Rectal smooth muscle tissue (tissue), 1 donor: ENCODE measurements around the gene SEC14L6.
"Not testable (repeated sequence)": the region's sequence is repeated elsewhere in the genome, so short reads cannot be mapped to it uniquely, and the experiment has no call there.

Experiments used
- H3K27ac ChIP-seq: one replicate; pipeline ENCODE4 v1.7.0; 2013; ENCODE audit warnings: low read depth, low read length, inconsistent platforms
- H3K27me3 ChIP-seq: one replicate; pipeline ENCODE4 v1.7.0; 2013; ENCODE audit warnings: low read length; ENCODE audit not compliant: control insufficient read depth, insufficient read depth
- H3K36me3 ChIP-seq: one replicate; pipeline ENCODE4 v1.7.0; 2013; ENCODE audit warnings: low read length; ENCODE audit not compliant: control insufficient read depth, insufficient read depth
- H3K4me1 ChIP-seq: one replicate; pipeline ENCODE4 v1.7.0; 2013; ENCODE audit warnings: low read length; ENCODE audit not compliant: control insufficient read depth, insufficient read depth
- H3K4me3 ChIP-seq: one replicate; pipeline ENCODE4 v1.7.0; 2013; ENCODE audit warnings: low read length
- H3K9ac ChIP-seq: one replicate; pipeline ENCODE4 v1.7.0; 2013; ENCODE audit warnings: low read length

The SEC14L6 gene

DNA sequence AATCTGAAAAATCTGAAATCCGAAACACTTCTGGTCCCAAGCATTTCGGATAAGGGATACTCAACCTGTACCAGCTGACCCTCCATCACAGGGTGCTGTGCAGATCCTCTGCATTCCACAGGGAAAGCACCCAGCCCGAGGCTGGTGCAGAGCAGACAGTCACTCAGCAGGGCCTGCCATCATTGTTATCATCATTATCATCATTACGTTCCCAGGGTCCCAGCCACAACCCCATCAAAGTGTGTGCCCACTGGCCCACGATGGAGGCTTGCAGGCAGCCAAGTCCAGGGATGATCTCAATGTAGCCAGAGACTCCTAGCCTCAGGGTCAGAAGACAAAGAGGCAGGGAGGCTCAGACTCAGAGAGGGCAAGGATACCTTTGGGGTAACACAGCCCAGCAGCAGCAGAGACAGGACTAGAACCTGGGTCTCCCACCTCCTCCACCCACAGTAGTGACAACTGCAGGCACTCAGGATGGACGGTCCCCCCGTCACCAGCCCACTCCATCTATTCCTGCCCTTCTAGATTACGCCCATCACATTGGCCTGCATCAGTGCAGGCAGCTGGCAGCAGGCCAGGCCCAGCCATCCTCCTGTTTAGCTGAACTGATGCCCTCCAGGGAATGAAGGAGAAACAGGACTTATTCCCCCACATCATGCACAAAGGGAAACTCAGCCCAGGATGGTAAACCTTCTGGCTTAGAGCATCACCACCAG lies 17.7 kb upstream of the SEC14L6 start:
- no peak overlapping the region for H3K4me3 ChIP-seq
- H3K36me3 ChIP-seq, result no peaks in the 10 kb centered on the region
- H3K4me1 ChIP-seq, result no peaks in the 10 kb centered on the region
- no peak overlapping the region for H3K9ac ChIP-seq
- H3K27me3 ChIP-seq, result no peaks in the 10 kb centered on the region
- H3K27ac ChIP-seq, result no peak overlapping the region

DNA sequence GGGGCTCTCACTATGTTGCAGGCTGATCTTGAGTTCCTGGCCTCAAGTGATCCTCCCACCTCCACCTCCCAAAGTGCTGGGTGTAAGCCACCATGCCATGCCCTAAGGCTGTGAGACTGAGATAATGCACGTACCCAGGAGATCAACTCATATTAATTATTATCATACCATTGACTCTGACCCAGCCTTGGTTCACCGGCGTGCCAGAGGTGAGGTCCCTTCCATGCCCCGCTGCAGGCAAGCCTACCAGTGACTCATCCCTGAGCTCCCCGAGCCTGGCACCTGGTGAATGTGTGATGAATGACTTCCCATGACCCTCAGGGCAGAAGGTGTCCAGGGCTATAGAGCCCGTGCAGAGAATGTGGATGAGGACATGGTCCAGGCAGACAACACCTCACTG lies 15.8 kb upstream of the SEC14L6 start:
- Histone ChIP-seq H3K27me3 (no peaks in the 10 kb centered on the region), H3K9ac (no peak overlapping the region), H3K36me3 (no peaks in the 10 kb centered on the region), H3K4me3 (no peak overlapping the region), H3K27ac (no peak overlapping the region), H3K4me1 (no peaks in the 10 kb centered on the region)

DNA sequence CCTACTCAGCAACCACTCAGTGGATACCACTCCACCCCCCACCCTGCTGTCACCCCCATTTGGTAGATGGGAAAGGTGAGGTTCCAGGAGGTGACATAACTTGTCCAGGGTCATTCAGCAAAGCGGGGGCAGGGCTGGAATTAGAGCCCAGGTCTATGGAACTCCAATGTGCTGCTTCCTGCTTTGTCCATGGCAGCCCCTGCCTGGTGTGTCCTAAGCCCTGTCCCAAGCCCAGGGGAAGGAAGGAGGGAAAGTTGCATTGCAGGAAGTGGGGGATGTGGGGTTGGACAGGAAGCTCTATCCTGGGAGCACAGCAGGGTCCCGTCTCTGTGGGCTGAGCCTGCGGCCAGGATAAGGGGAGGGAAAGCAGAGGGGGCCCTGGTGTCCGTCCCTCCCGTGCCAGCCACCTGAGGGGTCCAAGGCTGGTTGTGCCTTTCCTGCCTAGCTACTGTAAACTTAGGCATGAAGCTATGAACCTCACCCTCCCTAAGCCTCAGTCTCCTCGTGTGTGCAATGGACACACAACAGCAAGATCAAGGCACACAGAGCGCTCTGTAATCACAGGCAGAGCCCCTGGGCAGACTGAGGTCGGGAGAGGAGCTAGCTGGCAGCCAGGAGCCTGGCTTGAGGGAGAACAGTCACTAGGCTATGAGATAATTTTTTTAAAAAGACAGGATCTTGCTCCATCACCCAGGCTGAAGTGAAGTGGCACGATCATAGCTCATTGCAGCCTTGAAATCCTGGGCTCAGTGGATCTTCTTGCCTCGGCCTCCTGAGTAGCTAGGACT lies 15.1 kb upstream of the SEC14L6 start:
- no peak overlapping the region for H3K27ac ChIP-seq
- H3K36me3 ChIP-seq, result no peaks in the 10 kb centered on the region
- no peaks in the 10 kb centered on the region for H3K4me1 ChIP-seq
- no peak overlapping the region for H3K4me3 ChIP-seq
- H3K27me3 ChIP-seq, result no peaks in the 10 kb centered on the region
- H3K9ac ChIP-seq, result no peak overlapping the region

DNA sequence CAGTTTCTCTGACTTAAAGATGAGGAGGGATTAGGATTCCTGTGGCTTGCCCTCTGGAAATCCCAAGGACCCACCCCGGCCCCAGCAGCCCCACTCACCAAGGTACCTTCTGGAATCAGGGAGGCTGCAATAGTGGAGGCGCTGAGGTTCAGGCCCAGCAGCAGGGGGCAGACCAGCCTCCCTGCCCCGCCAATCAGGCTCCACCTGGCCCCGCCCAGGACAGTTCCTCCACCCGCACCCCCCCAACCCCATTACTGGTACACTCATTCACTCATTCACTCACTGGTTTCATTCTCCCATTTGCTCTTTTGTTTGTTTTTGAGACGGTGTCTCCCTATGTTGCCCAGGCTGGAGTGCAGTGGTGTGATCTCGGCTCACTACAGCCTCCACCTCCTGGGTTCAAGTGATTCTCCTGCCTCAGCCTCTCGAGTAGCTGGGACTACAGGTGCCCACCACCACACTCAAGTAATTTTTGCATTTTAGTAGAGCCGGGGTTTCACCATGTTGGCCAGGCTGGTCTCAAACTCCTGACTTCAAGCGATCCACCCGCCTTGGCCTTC lies 14.2 kb upstream of the SEC14L6 start:
- H3K4me1 ChIP-seq, H3K4me3 ChIP-seq, H3K36me3 ChIP-seq, H3K27ac ChIP-seq, H3K27me3 ChIP-seq, H3K9ac ChIP-seq: not testable (repeated sequence)

DNA sequence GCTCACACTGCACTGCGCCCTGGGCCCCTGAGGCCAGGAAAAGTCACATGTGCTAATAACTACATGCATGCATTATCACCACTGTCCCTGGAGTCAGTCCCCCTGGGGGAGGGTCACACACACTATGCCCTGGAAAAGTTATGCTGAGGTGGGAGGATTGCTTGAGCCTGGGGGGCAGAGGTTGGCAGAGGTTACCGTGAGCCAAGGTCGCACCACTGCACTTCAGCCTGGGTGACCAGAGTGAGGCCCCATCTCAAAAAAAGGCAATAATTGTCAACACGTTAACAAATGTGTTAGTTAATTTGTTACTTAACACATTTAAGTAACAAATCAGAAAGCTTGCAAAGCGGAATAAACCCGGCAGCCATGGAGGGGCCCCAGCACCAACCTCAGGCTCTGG lies 13.3 kb upstream of the SEC14L6 start:
- no peak overlapping the region for H3K27ac ChIP-seq
- H3K4me1 ChIP-seq, result no peaks in the 10 kb centered on the region
- H3K27me3 ChIP-seq, result no peaks in the 10 kb centered on the region
- H3K9ac ChIP-seq, result no peak overlapping the region
- H3K36me3 ChIP-seq, result no peaks in the 10 kb centered on the region
- no peak overlapping the region for H3K4me3 ChIP-seq

DNA sequence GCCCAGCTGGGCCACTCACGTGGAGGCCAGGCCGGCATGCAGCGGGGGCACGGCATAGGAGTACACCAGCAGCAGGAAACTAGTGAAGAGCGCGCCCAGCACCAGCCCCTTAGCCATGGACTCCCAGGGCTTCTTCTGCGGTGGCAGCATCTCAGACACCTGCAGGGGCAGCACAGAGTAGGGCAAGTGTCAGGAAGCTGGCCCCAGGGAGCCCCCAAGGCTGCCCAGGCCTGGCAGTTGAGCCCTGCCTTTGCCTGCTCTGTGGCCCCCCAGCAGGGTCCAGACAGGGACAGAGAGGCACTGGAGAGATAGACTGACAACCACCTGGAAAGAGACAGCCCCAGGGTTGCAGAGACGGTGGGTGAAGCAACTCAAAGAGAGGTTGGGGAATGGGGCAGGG lies 10.7 kb upstream of the SEC14L6 start:
- Histone ChIP-seq H3K4me3 (no peak overlapping the region), H3K9ac (no peak overlapping the region), H3K36me3 (no peaks in the 10 kb centered on the region), H3K27ac (no peak overlapping the region), H3K4me1 (no peaks in the 10 kb centered on the region), H3K27me3 (no peaks in the 10 kb centered on the region)

DNA sequence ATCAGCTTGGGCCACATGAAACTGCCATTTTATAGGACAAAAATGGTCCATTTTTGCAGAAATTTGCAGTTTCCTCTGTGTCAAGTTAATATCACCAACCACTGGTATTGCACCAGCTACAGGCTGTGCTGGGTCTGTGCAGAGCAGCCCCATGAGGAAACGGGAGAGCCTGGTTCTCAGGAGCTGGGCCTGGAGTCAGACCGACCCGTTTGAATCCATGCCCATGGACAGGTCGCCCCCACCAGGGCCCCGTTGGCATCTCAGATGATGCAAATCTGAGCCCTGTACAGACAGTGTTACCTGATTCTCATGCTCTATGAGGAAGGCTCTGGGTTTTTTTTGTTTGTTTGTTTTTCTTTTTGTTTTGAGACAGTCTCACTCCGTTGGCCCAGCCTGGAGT lies 9.8 kb upstream of the SEC14L6 start:
- no peak overlapping the region for H3K9ac ChIP-seq
- no peaks in the 10 kb centered on the region for H3K4me1 ChIP-seq
- H3K36me3 ChIP-seq, result no peaks in the 10 kb centered on the region
- H3K4me3 ChIP-seq, result no peak overlapping the region
- no peaks in the 10 kb centered on the region for H3K27me3 ChIP-seq
- H3K27ac ChIP-seq, result no peak overlapping the region

DNA sequence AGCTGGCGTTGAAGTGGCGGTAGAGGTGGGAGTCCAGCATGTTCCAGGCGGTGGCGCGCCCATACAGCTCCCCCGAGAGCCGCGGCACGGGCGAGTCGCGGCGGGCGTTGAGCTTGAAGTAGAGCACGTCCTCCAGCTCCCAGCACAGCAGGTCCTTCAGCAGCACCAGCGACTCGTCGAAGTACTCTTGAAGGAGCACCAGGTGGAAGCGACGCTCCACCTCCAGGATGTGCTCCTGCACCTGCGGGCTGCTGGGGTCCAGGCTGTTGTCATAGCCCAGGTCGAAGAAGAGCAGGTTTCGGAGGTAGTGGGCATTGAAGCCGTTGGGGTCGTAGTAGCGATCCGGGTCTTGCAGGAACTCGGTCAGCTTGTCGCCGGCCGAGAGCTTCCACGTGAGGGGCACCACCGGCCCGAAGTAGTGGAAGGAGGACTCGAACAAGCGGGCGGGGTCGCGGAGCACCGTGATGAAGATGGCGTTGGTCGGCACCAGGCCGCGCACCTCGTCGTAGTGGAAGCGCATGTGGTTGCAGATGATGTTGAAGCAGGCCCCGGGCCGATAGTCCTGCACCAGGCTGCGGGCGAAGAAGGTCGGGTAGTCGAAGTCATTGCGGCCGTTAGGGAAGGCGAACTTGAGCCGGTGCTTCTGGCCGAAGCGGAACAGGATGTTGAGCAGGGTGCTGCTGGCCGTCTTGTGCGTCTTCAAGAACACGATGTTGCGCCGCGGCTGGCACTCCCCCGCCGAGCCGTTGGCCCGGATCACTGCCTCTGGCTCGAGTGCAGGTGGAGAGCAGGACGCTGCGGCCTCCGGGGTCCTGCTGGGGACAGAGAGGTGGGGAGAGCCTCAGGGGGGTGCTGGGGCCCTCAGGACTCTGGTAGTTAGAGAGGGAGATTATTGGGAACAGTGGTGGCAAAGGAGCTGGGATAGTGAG lies 9.0 kb upstream of the SEC14L6 start:
- H3K9ac ChIP-seq, result no peak overlapping the region
- no peaks in the 10 kb centered on the region for H3K36me3 ChIP-seq
- no peak overlapping the region for H3K27ac ChIP-seq
- H3K27me3 ChIP-seq, result no peaks in the 10 kb centered on the region
- no peaks in the 10 kb centered on the region for H3K4me1 ChIP-seq
- no peak overlapping the region for H3K4me3 ChIP-seq

DNA sequence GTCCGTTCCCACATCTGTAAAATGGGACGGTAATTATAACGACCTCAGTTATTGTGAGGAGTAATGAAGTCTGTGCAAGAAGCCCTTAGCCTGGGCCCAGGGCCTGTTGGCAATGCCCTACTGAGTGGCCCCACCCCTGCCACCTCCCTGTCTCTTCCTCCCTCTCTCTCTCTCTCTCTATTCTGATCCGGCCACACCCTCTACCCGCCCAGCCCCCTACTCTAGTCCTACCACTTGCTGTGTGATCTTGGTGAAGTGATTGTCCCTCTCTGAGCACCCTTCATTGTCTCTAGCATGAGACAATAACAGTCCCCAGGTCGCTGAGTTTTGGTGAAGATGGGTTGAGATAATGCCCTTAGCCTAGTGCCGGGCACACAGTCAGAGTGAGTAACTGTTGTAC lies 7.4 kb upstream of the SEC14L6 start:
- Histone ChIP-seq H3K9ac (no peak overlapping the region), H3K27ac (no peak overlapping the region), H3K36me3 (no peaks in the 10 kb centered on the region), H3K4me3 (no peak overlapping the region), H3K27me3 (no peaks in the 10 kb centered on the region), H3K4me1 (no peaks in the 10 kb centered on the region)

DNA sequence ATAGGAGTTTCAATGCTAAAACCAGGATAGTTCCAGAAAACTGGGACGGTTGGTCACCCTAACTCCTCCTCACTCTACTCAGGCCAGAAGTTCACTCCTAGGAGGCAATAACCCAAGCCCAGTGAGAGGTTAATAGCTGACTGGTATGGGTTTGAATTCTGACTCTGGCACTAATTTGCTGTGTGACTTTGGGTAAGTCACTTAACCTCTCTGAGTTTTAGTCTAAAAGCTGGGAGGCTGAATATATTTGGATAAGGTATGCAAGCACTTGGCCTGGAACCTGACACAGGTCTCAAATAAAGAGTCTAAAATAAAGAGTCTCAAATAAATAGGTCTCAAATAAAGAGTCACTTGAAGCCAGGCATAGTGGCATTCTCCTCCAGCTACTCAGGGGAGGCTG lies 6.2 kb upstream of the SEC14L6 start:
- H3K27ac ChIP-seq, result no peak overlapping the region
- no peak overlapping the region for H3K9ac ChIP-seq
- H3K36me3 ChIP-seq, result no peaks in the 10 kb centered on the region
- H3K4me1 ChIP-seq, result no peaks in the 10 kb centered on the region
- H3K4me3 ChIP-seq, result no peak overlapping the region
- H3K27me3 ChIP-seq, result no peaks in the 10 kb centered on the region

DNA sequence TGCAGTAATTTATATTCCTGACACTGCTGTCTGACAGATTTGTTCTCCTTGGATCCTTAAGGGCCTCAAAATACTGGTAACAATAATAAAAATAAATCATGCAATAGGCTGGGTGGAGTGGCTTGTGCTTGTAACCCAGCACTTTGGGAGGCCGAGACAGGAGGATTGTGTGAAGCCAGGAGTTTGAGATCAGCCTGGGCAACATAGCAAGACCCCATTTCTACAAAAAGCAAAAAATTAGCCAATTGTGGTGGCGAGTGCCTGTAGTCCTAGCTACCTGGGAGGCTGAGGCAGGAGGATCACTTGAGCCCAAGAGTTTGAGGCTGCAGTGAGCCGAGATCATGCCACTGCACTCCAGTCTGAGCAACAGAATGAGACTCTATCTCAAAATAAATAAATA lies 5.3 kb upstream of the SEC14L6 start:
- H3K27ac ChIP-seq, H3K27me3 ChIP-seq, H3K4me1 ChIP-seq, H3K4me3 ChIP-seq, H3K36me3 ChIP-seq, H3K9ac ChIP-seq: not testable (repeated sequence)

DNA sequence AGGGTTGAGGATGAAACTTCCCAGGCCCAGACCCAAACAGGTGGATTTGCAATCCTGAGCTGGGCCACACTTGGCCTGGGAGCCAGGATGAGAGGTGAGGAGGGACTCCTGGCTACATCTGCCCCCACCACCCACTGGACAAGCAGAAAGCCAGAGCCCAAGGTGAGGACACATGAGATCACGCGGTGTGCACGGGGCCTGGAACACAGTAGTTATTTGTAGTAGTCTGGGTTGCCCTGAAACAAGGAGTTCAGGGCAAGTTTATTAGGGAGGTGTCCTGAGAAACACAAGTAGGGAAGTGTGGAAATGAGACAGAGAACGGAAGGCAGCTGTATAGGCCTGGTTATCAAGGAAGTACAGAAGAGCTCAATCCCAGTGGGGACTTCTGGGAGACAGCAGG lies 647 bp upstream of the SEC14L6 start:
- H3K9ac ChIP-seq, result no peak overlapping the region
- no peak overlapping the region for H3K4me3 ChIP-seq
- no peaks in the 10 kb centered on the region for H3K4me1 ChIP-seq
- no peaks in the 10 kb centered on the region for H3K36me3 ChIP-seq
- H3K27me3 ChIP-seq, result peaks cover 3% of the 10 kb centered on the region
- no peak overlapping the region for H3K27ac ChIP-seq
